Stimulated activated CD8-positive, alpha-beta memory T cell treated with anti-CD3 and anti-CD28 coated beads, Interleukin-7, amount 100 ng/mL, for 4 hours (primary cell): ENCODE data around the gene CLDN14.

Source experiments
- DNase-seq, 2 donors: peaks; one replicate each; pipeline ENCODE4 v3.0.0-alpha.2; 2020; ENCODE audit warnings: low read depth in 2 of 2

CLDN14 gene

DNA sequence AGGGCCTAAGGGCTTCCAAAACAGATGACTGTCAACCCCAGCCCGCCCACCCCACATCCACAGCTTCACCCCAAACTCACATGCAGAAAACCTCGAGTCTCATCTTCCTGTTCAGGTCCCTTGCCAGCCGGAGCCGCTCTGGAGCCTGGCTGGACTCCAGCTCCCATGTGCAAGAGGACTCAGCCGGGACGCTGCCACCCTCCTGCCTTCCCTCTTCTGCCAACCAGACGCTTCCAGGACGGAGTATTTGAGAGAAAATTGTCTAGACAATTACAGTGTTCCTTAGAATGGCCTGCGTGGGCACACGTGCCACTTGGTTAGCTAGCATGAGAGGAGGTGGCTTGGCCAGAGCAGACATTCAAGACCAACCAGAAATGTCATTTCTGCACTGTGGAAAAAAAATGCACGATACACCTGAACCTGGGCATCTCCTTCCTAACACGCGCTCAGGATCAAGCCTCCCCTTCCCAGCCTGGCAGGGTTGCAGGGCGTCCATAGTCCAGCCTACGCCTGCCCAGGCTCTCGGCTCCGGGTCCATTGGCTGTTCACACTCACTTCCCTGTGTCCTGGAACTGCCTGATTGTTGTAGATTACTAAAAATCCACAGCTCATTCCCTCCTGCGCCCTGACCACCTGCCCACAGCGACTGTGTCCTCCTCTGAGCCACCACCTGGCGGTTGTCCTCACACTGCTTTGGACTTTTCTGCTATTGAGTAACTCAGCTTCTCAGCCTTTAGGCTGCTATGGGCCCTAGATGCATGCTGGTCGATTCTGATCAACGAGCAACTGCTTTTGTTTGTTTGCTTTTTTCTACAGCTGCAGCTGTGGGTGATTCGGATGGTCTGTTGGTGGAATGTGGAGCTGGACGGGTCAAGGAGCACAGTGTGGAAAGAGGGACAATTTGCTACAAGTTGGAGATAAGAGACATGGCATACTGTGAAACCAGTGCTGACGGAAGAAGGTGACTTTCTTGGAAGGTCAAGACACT lies at the start of gene CLDN14:
Gene CLDN14 (minus strand): TSS at position 708 of the 988 bp plus-strand sequence. CDS start 18,427 bp downstream, outside the sequence.
- no peak for DNase-seq

DNA sequence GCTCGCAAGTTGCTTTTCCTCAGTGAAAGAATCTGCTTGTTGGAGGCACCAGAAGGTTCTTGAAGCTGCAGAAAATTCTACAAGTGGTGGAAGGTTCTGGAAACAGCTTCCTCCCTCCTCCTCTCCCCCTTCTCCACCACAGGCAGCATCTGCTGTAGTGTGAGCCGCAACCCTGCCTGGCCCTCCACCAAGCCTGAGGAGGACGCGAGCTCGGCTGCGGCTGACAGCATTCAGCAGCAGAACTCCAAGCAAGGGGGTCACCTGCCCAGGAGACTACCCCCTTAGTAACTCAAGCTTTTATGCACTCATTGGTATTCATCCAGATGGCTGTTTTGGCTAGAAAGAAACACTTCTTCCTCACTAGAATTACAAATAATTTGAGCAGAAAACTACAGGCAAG lies 48.8 kb upstream of the CLDN14 start:
- no peak for DNase-seq

DNA sequence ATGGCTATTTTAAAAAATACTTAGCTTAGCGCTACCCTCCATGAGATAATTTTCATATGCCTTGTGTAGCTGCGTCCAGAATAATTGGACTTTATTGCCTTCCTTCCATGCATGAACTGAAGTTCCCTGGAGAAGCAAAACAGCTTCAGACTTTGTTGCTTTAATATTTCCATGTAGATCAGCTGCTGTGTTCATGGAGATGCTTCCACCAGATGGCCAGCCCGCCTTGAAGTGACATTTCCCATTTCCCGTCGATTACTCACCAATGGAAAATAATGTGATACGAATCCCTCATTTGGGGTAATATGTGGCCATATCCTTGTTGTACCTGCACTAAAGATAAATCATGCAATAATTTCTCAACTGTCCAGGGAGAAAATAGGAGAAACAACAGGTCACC lies 47.4 kb upstream of the CLDN14 start:
- DNase-seq, result no peak

DNA sequence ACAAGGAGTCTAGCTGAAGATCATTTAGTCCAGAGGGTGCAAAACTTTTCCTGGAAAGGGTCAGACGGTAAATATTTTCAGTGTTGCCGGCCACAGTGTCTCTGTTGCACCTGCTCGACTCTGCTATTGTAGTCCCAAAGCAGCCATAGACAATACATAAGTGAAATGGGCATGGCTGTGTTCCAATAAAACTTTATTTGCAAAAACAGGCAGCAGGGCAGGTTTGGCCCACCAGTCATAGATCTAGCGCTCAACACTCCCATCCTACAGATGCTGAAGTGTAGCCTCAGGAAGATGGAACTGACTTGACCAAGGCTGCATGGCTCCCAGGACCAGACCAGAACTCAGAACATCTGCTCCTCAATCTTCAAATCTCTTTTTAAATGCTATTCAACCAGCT lies 46.2 kb upstream of the CLDN14 start:
- DNase-seq, result no peak

GRCh38 chr21:36524477-36524876 lies 44.6 kb upstream of the CLDN14 start:
- no peak for DNase-seq

GRCh38 chr21:36522219-36522808 lies 42.4 kb upstream of the CLDN14 start:
- no peak for DNase-seq

DNA sequence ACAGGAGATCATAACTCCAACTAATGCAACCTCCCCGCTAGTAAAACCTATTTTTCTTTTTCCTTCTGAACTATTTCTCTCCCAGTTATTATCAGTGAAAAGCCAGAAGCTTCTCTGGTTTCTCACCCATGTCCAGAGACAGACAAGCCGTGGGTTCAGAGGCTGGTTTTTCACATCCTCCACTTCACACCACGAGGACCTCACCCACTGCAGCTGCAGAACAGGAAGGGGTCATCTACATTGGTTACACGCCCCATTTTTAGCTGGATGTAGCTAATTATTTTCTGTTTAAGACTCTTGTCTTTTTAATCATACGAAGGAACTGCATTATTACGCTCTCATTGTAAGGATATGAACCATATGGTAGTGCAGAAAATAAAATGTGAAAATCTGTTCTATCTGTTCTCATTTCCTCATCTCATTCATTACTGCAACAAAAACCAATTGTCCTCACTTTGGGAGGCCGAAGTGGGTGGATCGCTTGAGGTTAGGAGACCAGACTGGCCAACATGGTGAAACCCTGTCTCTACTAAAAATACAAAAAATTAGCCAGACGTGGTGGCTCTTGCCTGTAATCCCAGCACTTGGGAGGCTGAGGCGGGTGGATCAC lies 39.1 kb upstream of the CLDN14 start:
- DNase-seq, result no peak

DNA sequence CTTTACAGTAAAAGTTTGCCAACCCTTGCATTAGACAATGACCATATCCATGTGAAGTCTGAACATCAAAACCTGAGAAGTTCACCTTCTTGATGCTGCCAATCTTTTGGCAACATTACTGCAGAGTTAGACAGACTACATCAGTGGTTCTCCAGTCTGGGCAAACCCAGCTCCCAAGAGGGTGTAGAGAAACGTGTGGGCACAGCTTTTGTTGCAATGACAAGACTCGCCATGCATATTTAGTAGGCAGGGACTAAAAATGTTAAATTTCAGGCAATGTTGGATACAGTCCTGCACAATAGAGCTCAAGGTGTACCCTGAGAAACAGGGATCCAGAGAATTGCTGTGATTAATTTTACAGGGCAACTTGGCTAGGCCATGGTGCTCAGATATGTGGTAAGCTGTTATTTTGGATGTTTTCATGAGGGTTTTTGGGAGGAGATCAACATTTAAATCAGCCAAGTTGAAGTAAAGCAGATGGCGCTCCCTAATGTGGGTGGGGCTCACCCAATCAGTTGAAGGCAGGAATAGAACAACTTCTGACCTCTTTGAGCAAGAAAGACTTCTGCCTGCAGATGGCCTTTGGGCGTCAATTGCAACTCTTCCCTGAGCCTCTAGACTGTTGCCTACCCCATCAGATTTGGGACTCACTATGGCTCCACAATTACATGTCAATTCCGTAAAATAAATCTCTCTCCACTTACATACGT lies 37.6 kb upstream of the CLDN14 start:
- no peak for DNase-seq

DNA sequence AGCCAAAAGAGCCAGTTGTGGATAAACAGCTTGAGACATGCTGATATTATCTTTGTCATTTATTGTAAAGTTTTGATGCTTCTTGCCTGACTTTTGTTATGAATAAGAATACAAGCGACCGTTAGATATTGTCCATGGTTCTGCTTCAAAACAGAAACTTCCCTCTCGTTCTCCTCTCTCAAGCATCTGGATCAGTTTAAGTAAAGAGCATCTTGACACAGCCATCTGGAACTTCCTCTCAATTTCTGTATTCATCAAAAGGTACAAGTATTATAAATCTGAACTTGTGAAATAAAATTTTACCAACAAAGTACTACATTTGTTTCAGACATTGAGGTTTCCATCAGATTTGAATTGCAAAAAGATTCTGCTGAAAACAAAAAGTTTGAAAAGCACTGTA lies 36.4 kb upstream of the CLDN14 start:
- DNase-seq, result no peak

DNA sequence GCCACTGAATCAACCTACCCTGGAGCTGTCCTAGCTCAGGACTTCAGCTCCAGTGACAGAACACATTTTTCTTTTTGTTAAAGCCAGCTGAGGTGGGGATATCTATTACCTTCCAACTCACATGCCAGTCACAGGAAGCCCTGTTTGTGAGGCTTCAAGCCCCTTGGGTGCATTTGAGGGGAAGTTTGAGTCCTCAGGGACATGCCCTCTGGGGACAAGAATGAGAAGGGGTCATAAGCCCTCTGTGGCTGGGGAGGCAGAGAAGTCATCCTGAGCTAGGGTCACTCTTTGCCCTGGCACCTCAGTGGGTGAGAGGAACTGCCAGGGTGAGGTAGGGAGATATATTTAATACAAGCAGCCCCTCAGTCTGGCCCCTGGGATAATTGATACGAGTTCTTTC lies 33.5 kb upstream of the CLDN14 start:
- no peak for DNase-seq

DNA sequence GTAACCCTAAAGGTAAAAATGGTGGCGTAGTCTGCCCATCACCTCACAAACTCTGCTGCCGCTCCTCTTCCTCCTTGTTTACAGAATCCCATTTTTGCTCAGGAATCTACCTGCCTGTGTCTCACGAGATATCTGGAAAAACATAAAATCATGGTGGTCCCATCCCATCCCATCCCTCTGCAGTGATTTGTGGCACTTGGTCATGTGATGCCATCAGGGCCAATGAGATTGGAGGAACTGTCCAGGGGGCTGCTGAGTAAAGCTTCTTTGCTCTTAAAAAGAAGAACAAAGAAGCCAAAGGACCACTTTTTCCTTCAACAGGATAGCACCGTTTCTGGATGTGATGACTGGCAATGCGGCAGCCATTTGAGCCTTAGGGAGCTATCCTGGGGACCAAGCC lies 33.0 kb upstream of the CLDN14 start:
- no peak for DNase-seq

DNA sequence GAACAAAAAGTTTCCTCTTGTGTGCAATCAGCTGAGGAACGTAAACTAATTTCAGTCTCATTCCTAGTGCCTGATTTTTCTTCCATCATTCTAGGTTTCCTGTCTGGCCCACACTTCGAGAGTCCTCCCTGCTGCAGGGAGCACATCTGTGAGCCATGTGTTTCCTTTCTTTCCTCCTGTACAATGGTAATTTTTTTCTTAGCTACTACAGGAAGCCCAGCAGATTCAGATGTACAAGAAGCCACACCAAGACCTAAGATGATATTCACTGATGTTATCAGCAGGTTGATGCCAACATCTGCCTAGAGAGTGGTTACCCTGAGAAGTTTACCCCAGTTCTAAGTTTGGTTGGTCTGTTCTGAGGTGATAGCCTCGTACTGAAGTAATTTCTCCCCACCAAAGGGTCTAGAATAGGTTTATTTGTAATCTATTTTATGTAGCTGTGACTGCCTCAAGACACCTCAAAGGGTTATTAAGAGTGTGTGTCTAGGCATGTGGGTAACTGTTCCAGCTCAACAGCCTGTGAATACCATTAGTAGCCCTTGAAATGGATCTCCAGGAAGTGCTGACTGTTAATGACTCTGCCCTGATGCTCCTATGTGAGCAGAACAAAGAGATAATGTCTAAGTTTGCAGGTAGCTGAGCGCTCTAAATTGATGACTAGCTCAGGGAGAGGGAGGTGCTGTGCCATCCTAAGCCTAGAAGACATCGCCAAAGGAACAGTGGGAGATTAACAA lies 31.7 kb upstream of the CLDN14 start:
- no peak for DNase-seq

- DNase-seq, result no peak
Measured at GRCh38 chr21:36510911-36511310, 31.0 kb upstream of the CLDN14 start.

DNA sequence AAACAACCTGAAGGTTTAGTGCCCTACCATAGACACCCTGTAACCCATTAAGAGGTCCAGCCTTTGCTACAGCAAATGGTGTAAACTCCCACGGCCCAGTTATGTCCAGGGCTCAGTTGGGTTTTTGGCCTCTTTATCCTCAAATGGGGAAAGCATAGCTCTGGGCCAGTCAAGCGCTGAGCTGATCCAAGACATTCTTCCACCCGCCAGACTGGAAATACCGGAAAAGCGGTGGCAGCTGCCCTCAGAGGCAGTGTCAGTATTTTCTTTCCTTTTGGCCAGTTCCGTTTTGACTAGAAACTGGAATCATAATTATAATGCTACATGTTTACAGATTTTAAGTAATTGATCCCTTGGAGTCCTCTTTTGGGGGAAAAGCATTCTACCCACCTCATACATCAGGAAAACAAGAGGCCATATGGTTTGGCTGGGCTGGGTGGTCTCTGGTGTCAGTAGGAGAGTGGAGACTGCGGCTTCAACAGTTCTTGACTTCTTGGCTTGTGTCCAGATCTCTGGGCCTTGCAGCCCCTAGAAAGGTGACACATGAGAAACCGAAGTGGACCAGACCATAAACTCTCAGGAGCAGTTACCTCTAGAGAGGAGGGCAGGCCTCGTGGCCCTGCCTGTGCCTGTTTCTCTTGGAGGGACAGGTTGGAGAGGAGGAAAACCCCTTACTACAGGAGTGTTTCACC lies 30.2 kb upstream of the CLDN14 start:
- no peak for DNase-seq

- DNase-seq, result no peak
Measured at GRCh38 chr21:36508948-36509347, 29.0 kb upstream of the CLDN14 start.

DNA sequence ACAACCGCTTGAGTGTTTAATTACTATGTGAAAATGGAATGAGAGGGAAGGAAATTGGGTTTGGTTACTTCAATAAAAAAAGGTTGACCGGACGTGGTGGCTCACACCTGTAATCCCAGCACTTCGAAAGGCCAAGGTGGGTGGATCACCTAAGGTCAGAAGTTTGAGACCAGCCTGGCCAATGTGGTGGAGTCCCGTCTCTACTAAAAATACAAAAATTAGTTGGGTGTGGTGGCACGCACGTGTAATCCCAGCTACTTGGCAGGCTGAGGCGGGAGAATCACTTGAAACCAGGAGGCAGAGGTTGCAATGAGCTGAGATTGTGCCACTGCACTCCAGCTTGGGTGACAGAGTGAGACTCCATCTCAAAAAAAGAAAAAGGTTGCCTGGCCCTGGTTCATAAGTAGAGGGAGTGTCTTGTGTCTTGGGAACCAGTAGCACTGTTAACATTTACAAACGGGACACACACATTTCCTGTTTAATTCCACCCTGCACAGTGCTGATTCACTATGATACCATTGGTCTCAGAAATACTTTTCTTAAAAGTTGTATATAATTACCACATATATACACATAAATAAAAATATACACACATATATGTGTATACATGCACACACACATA lies 27.6 kb upstream of the CLDN14 start:
- DNase-seq, result no peak

- no peak for DNase-seq
Measured at GRCh38 chr21:36506482-36506881, 26.6 kb upstream of the CLDN14 start.

- peak in 1 of 2 donors; percentile 17 for DNase-seq
Measured at GRCh38 chr21:36504067-36505058, 24.4 kb upstream of the CLDN14 start.

GRCh38 chr21:36502365-36502764 lies 22.4 kb upstream of the CLDN14 start:
- no peak for DNase-seq
